HCT116 (cell line): Measurements from ENCODE around the gene NCOA6. TPM values are rescaled to one million over a fixed set of nuclear protein-coding genes. Genes with fewer than 3 reads are reported as not detected.

Experiments
- ATAC-seq: fragments of 200-7000 bp; cut with Tn5 transposase; 2 replicates; pipeline ENCODE4 v1.9.1; 2020; ENCODE audit warnings: mild to moderate bottlenecking, moderate library complexity
- BruUV-seq: library from RNA; stranded (reverse); fragments of 400-500 nt; replicated peaks from 2 replicates; lab custom pipeline; 2021; lab: Mats Ljungman, UMichigan
- CTCF ChIA-PET: fragments of 300-600 bp; sonication (Branson Sonifier 250); formaldehyde crosslinking; loops from one replicate; lab custom pipeline; 2021; ENCODE audit warnings: antibody characterized with exemption; lab: Charles Lee
- POLR2A ChIA-PET: fragments of 300-600, 350-600 bp; sonication (Branson Sonifier 250); formaldehyde crosslinking; loops from one replicate; lab custom pipeline; 2021; ENCODE audit warnings: antibody characterized with exemption; lab: Charles Lee
- RAD21 ChIA-PET, 2 experiments: fragments of 300-600 bp; sonication (Branson Sonifier 250); formaldehyde crosslinking; loops; one replicate each; lab custom pipeline; 2023; ENCODE audit warnings: low total read pairs in 2 of 2; ENCODE audit not compliant: uncharacterized antibody in 2 of 2, unreplicated experiment in 2 of 2, low non-redundant PET in 1 of 2; lab: Charles Lee
- DNase-seq: peaks from one replicate; pipeline ENCODE4 v3.0.0-alpha.2; 2010; ENCODE audit warnings: low read depth, low spot score
- H2AFZ ChIP-seq: fragments of 200-600 bp; shearing (Covaris generic), sonication (generic); 2 replicates; pipeline ENCODE4 v1.6.1; 2017; ENCODE audit warnings: low read depth, mixed run types, mixed read lengths, antibody characterized with exemption, low read length; ENCODE audit not compliant: poor library complexity, severe bottlenecking
- H3K27ac ChIP-seq: 2 replicates; pipeline ENCODE4 v1.5.1; 2012; ENCODE audit warnings: low read depth, low read length
- H3K27me3 ChIP-seq: fragments of 200-600 bp; sonication (generic); 2 replicates; pipeline ENCODE4 v1.6.1; 2016; ENCODE audit warnings: mixed run types, low read length, mixed read lengths; ENCODE audit not compliant: insufficient read depth
- H3K36me3 ChIP-seq, 2 experiments: fragments of 200-500 bp in 1 of 2; fragments of 200-600 bp in 1 of 2; sonication (Bioruptor generic) in 1 of 2; sonication (generic) in 1 of 2; 2 replicates each; pipeline versions ENCODE4 v1.5.1 to v1.6.1; 2014 to 2016; ENCODE audit warnings: low read length in 2 of 2, inconsistent platforms in 1 of 2, mixed read lengths in 1 of 2, mixed run types in 1 of 2; ENCODE audit not compliant: insufficient read depth in 2 of 2, control insufficient read depth in 1 of 2
- H3K4me1 ChIP-seq, 2 experiments: fragments of 200-600 bp in 1 of 2; sonication (generic) in 1 of 2; 2 replicates each; pipeline versions ENCODE4 v1.5.1 to v1.6.1; 2012 to 2017; ENCODE audit warnings: low read length in 2 of 2, inconsistent platforms in 1 of 2, mild to moderate bottlenecking in 1 of 2, mixed read lengths in 1 of 2, mixed run types in 1 of 2, moderate library complexity in 1 of 2; ENCODE audit not compliant: insufficient read depth in 2 of 2, control insufficient read depth in 1 of 2
- H3K4me2 ChIP-seq: fragments of 200-600 bp; sonication (generic); 2 replicates; pipeline ENCODE4 v1.6.1; 2017; ENCODE audit warnings: mixed run types, low read length, mixed read lengths
- H3K4me3 ChIP-seq, 2 experiments: fragments of 200-600 bp in 1 of 2; sonication (generic) in 1 of 2; replicated peaks in 1 of 2; 2 replicates each; pipeline ENCODE4 v1.5.1; 2011 to 2016; ENCODE audit warnings: low read length in 2 of 2, control low read depth in 1 of 2, low read depth in 1 of 2, mild to moderate bottlenecking in 1 of 2, mixed read lengths in 1 of 2, mixed run types in 1 of 2
- H3K79me2 ChIP-seq: fragments of 200-600 bp; sonication (generic); 2 replicates; pipeline ENCODE4 v1.6.1; 2017; ENCODE audit warnings: mild to moderate bottlenecking, mixed run types, low read length, moderate library complexity, mixed read lengths; ENCODE audit not compliant: insufficient read depth
- H3K9ac ChIP-seq: fragments of 200-600 bp; sonication (generic); 2 replicates; pipeline ENCODE4 v1.6.1; 2016; ENCODE audit warnings: low read length, mixed read lengths
- H3K9me2 ChIP-seq: fragments of 200-600 bp; sonication (generic), shearing (Covaris generic); 2 replicates; pipeline ENCODE4 v1.6.1; 2017; ENCODE audit warnings: mixed run types, mild to moderate bottlenecking, moderate library complexity; ENCODE audit not compliant: insufficient read depth
- H3K9me3 ChIP-seq, 2 experiments: fragments of 200-500 bp in 1 of 2; fragments of 200-600 bp in 1 of 2; sonication (Bioruptor generic) in 1 of 2; sonication (generic) in 1 of 2; 2 replicates each; pipeline ENCODE4 v1.6.1; 2014 to 2017; ENCODE audit warnings: low read length in 2 of 2, mixed read lengths in 2 of 2, inconsistent platforms in 1 of 2, low read depth in 1 of 2, mild to moderate bottlenecking in 1 of 2, mixed run types in 1 of 2, moderate library complexity in 1 of 2; ENCODE audit not compliant: control insufficient read depth in 1 of 2, insufficient read depth in 1 of 2
- H4K20me1 ChIP-seq: fragments of 200-600 bp; sonication (generic), shearing (Covaris generic); 2 replicates; pipeline ENCODE4 v1.6.1; 2017; ENCODE audit warnings: mixed run types, mild to moderate bottlenecking, moderate library complexity; ENCODE audit not compliant: insufficient read depth
- CBX3 ChIP-seq: IDR thresholded peaks from 2 replicates; pipeline ENCODE4 v1.6.1; 2012; ENCODE audit warnings: low read depth
- CEBPB ChIP-seq: IDR thresholded peaks from 2 replicates; pipeline ENCODE4 v1.6.1; 2012; ENCODE audit warnings: low read depth
- CTCF ChIP-seq, 3 experiments: fragments of 200-600 bp in 1 of 3; sonication (generic) in 1 of 3; IDR thresholded peaks in 2 of 3; conservative IDR thresholded peaks in 1 of 3; 2 replicates each; pipeline ENCODE4 v1.5.1; 2012 to 2017; ENCODE audit warnings: low read depth in 2 of 3, low read length in 2 of 3, antibody characterized with exemption in 1 of 3, borderline replicate concordance in 1 of 3, control low read depth in 1 of 3, mild to moderate bottlenecking in 1 of 3, mixed read lengths in 1 of 3, mixed run types in 1 of 3, moderate library complexity in 1 of 3; ENCODE audit not compliant: insufficient read depth in 1 of 3
- ELF1 ChIP-seq: IDR thresholded peaks from 2 replicates; pipeline ENCODE4 v1.6.1; 2012; ENCODE audit warnings: low read depth, borderline replicate concordance
- EZH2phosphoT487 ChIP-seq: fragments of 200-600 bp; IDR thresholded peaks from 2 replicates; pipeline ENCODE4 v1.6.1; 2018; ENCODE audit warnings: antibody characterized with exemption, borderline replicate concordance
- FOSL1 ChIP-seq: IDR thresholded peaks from 2 replicates; pipeline ENCODE4 v1.6.1; 2012; ENCODE audit warnings: low read depth
- JUND ChIP-seq: IDR thresholded peaks from 2 replicates; pipeline ENCODE4 v1.6.1; 2012
- MAX ChIP-seq: IDR thresholded peaks from 2 replicates; pipeline ENCODE4 v1.6.1; 2012
- POLR2A ChIP-seq: IDR thresholded peaks from 2 replicates; pipeline ENCODE4 v1.7.0; 2011; ENCODE audit warnings: borderline replicate concordance; ENCODE audit not compliant: insufficient read depth, insufficient read length; ENCODE audit errors: extremely low read depth
- POLR2AphosphoS5 ChIP-seq: IDR thresholded peaks from 2 replicates; pipeline ENCODE4 v1.6.1; 2011; ENCODE audit warnings: mild to moderate bottlenecking, low read depth, low read length, moderate library complexity
- TCF7L2 ChIP-seq: IDR thresholded peaks from 2 replicates; pipeline ENCODE4 v1.7.0; 2011; ENCODE audit warnings: borderline replicate concordance, inconsistent platforms; ENCODE audit not compliant: insufficient read depth, insufficient read length; ENCODE audit errors: extremely low read depth
- YY1 ChIP-seq: IDR thresholded peaks from 2 replicates; pipeline ENCODE4 v1.6.1; 2011; ENCODE audit warnings: low read length, low read depth, moderate library complexity, mild to moderate bottlenecking; ENCODE audit not compliant: insufficient replicate concordance; ENCODE audit errors: extremely low read depth
- ZFX ChIP-seq: fragments of 450-650 bp; IDR thresholded peaks from 2 replicates; pipeline ENCODE4 v1.6.1; 2017
- ZNF274 ChIP-seq: fragments of 200-500 bp; sonication (Bioruptor generic); IDR thresholded peaks from 2 replicates; pipeline ENCODE4 v1.6.1; 2014; ENCODE audit warnings: mild to moderate bottlenecking, low read depth, low read length, inconsistent platforms
- intact Hi-C: fragments of 100-400 bp; cut with micrococcal nuclease; formaldehyde crosslinking; loops from 2 replicates; pipeline ENCODE4 v1.10.0; 2022
- total RNA-seq: library from RNA; stranded (reverse); gene quantifications from one replicate; pipeline ENCODE4 v1.2.1, GENCODE V29; 2021; ENCODE audit not compliant: unreplicated experiment

Gene NCOA6
- total RNA-seq, 1 experiment from 2014 or later: 24.8 TPM

- no peak for ATAC-seq
- H3K4me2 ChIP-seq: peak overlapping the region; percentile 37
Observed at GRCh38 chr20:34713194-34713943, 112.1 kb downstream of the NCOA6 start.

GRCh38 chr20:34712525-34713192 lies 112.8 kb downstream of the NCOA6 start:
- Histone ChIP-seq H3K27ac (no peak overlapping the region), H3K27me3 (no peaks in the 10 kb centered on the region), H3K4me1 (peaks cover 11 to 52% of the 10 kb centered on the region in 2 experiments), H3K9me2 (no peaks in the 10 kb centered on the region), H3K79me2 (no peaks in the 10 kb centered on the region), H4K20me1 (no peaks in the 10 kb centered on the region), H3K36me3 (no peaks in the 10 kb centered on the region), H3K9ac (no peak overlapping the region), H3K4me2 (no peak overlapping the region), H3K9me3 (no peaks in the 10 kb centered on the region), H2AFZ (no peak overlapping the region), H3K4me3 (no peak overlapping the region)
- CTCF ChIA-PET: interaction anchor here (1.4 kb wide), 1 partner anchor 57 kb away, joined by 4 read pairs; no protein-coding TSS in a partner anchor
- DNase-seq: no peak
- RAD21 ChIA-PET: no interaction called here
- TF ChIP-seq YY1 (no peak), ZNF274 (no peak), MAX (no peak), POLR2AphosphoS5 (no peak), ELF1 (no peak), CBX3 (no peak), POLR2A (no peak), CEBPB (no peak), TCF7L2 (no peak), CTCF (IDR thresholded peaks at IDR 0.05 in 2 of 3, conservative IDR thresholded peaks at IDR 0.05 in 1 of 3; ENCODE audit: borderline replicate concordance in 1 of 3, insufficient read depth in 1 of 3, low read depth in 2 of 3, low read length in 2 of 3) (no peak), EZH2phosphoT487 (no peak)
- ATAC-seq: no peak
- intact Hi-C loops: no loop called here
- no TSS peak for BruUV-seq
- POLR2A ChIA-PET: interaction anchor here (1.6 kb wide), 1 partner anchor 9 kb away, joined by 4 read pairs; the partner anchor contains the start of gene TP53INP2

More at GRCh38 chr20:34713194-34713943, 112.1 kb downstream of the NCOA6 start:
- ChIA-PET CTCF (interaction anchor here (1.4 kb wide), 1 partner anchor 57 kb away, joined by 4 read pairs; no protein-coding TSS in a partner anchor), POLR2A (interaction anchor here (0.6 to 1.6 kb wide), 2 partner anchors 10 to 14 kb away, joined by 4 to 5 read pairs; partner anchors contain the start of gene TP53INP2), RAD21 (no interaction called here)
- Histone ChIP-seq H3K4me3 (no peak overlapping the region), H2AFZ (no peak overlapping the region), H3K9ac (peak overlapping the region; percentile 12; the same call in 1 of the 2 replicates), H3K27ac (peak overlapping the region; percentile 24; the same call in 1 of the 2 replicates), H3K9me3 (no peaks in the 10 kb centered on the region), H3K9me2 (no peaks in the 10 kb centered on the region), H3K79me2 (no peaks in the 10 kb centered on the region), H4K20me1 (no peaks in the 10 kb centered on the region), H3K36me3 (no peaks in the 10 kb centered on the region), H3K4me1 (peaks cover 11 to 50% of the 10 kb centered on the region in 2 experiments), H3K27me3 (no peaks in the 10 kb centered on the region)
- no peak for TF ChIP-seq ZFX
- TF ChIP-seq FOSL1: peak; percentile 66
- peak; percentile 61; the same call in 1 of the 2 replicates for TF ChIP-seq JUND
- no peak for TF ChIP-seq ZNF274
- no peak; the same call in 1 of the 2 replicates for TF ChIP-seq CBX3
- no TSS peak for BruUV-seq
- intact Hi-C loops: no loop called here
- DNase-seq: peak; percentile 67
